ENCODE results near the gene KIAA1217.

DNA sequence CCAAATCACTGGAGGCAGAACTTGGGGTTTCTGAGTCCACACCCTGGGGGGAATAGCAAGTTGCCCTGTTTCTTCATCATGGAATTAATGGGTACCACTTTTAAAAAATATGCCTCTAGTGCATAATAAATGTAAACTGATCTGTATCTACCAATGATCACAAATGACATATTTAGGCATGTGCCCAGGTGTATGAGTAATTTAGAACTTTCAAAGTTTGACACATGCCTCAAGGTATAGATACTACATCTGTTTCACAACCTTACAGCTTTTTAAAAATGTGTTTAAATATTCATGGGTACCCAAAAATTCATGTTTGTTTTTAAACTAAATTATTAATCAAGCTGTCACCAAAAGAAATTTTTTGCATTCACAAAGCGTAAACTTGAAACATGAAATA, 226.0 kb downstream of the KIAA1217 start:
- TF ChIP-seq, protein P1, sequence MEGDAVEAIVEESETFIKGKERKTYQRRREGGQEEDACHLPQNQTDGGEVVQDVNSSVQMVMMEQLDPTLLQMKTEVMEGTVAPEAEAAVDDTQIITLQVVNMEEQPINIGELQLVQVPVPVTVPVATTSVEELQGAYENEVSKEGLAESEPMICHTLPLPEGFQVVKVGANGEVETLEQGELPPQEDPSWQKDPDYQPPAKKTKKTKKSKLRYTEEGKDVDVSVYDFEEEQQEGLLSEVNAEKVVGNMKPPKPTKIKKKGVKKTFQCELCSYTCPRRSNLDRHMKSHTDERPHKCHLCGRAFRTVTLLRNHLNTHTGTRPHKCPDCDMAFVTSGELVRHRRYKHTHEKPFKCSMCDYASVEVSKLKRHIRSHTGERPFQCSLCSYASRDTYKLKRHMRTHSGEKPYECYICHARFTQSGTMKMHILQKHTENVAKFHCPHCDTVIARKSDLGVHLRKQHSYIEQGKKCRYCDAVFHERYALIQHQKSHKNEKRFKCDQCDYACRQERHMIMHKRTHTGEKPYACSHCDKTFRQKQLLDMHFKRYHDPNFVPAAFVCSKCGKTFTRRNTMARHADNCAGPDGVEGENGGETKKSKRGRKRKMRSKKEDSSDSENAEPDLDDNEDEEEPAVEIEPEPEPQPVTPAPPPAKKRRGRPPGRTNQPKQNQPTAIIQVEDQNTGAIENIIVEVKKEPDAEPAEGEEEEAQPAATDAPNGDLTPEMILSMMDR (IDR thresholded peaks at IDR 0.05) = no peak
- TF ChIP-seq POLR2A (IDR thresholded peaks at IDR 0.05) = no peak
